HG03571 (cell line): ENCODE results near the gene HDAC8.

Experiments used
- ATAC-seq: cut with Tn5 transposase; IDR thresholded peaks from one replicate; pipeline ENCODE4 v1.9.1; 2021; ENCODE audit not compliant: unreplicated experiment

HDAC8 gene

DNA sequence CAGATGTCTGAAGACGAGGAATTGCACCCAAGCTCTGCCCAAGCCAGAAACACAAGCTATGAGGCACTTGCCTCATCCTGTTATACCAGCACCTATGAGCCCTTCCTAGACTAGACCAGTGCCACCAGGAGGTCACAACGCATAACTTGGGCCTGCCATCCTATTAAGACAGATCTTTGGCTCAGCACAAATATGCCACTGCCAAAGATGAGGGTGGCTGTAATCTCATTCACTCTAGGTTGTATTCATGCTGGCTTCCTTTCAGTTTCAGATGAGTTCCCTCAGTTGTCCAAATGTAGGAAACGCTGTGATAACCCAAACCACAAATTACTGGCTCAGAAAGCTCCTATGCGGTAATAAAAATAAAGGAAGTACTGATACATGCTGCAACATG, 190.4 kb downstream of the HDAC8 start:
- ATAC-seq: no peak

DNA sequence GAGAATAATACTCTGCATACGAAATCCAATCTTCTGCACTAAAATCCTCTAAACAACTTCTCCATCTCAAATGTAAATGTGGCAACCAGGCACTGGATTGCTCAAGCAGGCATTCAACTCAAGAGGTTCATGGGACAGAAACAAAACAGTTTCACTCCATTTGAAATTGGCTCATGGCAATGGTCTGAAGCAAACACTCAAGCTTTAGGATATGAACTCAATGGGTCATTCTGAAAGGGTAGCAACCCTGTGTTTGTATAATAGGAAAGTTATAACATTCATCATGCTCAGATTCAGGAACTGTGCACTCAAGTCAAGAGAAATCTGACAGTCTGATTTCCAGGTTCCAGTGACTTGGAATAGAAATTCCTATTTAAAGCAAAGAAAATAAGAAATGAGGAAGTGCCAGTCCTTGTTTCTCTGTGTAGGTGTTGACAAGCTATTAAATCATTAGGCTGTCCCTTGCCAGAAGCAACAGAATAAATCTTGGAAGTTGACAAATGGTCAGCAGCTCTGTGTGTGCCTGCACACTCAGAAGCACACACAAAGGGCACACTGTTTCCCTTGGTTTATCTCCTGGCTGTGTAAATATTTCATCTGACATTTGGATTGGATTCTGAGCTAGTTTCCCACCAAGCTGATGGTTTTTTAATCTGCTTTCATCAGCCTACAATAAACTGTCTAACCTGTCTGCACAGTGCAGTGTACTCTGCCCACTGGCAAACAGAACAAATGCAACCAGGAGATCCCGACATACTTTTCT, 191.0 kb downstream of the HDAC8 start:
- no peak for ATAC-seq

DNA sequence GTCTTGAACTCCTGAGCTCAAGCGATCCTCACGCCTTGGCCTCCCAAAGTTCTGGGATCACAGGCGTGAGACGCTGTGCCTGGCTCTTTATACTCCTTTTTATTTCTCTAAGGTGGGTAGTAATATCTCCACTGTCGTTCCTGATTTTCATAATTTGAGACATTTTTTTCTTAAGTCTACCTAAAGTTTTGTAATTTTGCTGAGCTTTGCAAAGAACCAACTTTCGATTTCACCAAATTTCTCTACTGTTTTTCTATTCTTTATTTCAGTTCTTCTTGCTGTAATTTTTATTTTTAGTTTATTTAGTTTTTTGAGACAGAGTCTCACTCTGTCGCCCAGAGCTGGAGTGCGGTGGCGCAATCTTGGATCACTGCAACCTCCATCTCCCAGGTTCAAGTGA, 196.5 kb downstream of the HDAC8 start:
- ATAC-seq: no peak

DNA sequence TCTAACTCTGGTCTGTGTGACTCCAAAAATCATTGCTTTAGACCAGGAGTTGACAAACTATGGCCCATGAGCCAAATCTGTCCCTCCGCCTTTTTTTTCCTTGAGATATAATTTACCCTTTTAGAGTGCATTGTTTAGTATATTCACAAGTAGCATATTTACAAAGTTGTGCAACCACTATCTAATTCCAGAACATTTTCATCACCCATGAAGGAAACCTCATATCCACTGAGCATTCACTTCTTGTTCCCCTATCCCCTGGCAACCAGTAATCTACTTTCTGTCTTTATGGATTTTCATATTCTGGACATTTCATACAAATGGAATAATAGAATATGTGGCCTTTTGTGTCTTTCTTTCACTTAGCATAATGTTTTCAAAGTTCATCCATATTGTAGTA, 199.5 kb downstream of the HDAC8 start:
- ATAC-seq: no peak

DNA sequence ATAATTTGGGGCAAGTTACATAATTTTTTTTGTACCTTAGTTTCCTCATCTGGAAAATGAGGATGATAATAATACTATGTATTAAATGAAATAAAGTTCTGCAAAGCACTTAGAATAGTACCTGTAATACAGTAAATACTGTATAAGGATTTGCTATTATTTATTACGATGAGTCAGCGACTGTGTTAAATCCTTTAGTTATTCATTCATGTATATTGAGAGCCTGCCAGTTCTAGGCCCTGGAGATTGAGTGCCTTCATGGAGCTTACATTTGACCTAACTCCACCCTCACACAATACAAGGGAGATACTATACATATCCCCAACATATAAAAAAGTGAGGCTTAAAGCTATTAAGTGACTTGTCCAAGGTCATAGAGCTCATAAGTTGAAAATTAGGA, 199.9 kb downstream of the HDAC8 start:
- no peak for ATAC-seq

DNA sequence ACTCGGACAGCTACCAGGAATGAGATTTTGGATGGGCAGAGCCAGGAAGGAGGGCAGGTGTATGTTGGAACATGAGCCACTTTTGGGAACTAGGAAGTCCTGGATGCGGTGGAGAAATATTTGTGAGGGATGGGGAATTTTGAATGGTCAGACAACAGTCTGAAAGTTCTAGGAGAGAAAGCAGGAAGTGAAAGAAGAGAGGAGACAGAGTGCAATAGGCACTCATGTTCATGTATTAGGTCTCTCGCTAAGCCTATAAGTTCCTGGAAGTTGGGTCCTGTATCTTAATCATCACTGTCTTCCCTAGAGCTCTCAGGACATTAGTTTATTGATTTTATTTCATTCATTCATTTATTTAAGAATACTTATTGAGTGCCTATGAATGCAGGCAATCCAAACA, 201.2 kb downstream of the HDAC8 start:
- no peak for ATAC-seq

DNA sequence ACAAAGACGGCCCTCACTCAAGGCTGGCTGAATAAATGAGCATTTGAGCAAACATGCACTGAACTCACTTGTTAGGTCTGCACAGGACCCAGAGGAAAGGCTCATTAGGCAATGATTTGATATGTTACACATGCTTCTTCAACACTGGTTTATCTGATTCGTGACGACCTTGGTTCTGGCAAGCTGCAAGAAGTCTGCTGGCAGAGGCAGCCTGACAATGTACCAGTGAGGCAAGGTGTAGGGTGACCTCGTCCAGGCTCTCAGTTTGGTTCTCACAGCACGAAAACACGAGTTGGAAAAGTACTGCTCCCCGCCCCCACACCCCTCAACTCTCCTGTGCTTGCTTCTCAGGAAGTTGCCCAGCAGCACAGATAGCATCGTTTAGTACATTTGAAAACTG, 203.8 kb downstream of the HDAC8 start:
- no peak for ATAC-seq

DNA sequence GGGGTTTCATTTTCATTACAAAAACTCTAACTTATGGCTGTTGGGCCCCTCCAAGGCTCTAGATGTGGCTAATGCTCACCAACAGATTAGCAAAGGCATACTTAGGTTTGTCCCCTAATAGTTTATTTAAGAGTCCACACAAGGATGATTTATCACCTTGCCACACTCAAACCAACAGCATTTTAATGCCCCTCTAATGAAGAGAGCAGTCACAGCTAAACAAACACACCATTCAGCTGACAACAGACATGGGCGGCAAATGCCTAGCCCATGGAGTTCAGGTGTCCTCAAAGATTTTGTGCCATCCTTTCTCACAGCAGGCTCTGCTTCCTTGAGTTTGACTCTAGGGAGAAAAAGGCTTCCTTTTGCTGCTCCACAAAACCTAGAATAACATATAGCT, 205.1 kb downstream of the HDAC8 start:
- ATAC-seq: no peak

DNA sequence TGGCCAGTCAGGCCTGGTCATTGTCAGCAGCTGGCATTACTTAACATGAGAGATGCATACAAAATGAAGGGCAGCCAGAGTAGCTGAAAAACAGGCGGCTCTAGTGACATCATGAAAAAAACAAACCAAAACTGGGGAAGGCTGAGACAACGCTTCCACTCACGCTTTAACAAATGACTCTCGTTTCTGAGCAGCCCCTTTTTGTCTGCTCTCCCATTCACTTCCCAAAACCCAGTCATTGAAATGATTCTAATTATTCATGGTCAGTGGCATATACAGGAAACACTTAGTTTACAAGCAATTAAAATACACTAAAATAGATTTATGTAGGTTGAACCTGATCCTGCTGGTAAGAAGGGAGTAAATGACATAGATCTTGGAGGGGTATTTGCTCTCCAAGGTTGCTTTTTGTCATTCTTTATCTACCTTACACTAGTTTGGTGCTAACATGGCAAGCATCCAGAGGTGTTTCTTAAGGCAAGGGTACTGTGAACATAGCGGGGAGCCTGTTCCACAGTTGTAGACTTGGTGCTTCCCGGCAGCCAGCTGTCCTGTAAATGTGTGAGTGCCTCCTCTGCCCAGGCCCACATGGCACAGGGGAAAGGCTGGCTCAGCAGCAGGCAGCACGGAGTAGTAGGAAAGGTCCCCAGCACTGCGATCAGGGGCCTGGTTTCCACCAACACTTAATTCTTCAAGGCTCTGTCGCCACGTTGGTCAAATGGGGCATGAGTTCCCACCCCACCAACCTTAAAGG, 205.8 kb downstream of the HDAC8 start:
- ATAC-seq: no peak

DNA sequence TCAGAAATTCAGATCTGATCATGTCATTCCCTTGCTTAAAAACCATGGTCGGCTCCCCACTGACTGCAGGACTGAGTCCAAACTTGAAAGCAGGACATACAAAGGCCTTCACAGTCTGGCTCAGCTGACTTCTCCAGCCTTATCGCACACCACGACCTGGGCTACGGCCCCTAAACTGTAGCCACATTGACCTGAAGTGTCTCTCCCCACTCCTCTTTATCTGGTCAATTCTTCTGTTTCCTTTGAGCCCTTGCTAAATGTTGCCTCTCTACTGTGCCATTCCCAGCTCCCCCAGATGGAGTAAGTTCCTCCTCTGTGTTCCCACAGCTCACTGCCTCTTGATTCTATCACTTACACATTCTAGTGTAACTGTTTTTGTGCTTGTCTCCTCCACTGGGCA, 206.5 kb downstream of the HDAC8 start:
- ATAC-seq: no peak

DNA sequence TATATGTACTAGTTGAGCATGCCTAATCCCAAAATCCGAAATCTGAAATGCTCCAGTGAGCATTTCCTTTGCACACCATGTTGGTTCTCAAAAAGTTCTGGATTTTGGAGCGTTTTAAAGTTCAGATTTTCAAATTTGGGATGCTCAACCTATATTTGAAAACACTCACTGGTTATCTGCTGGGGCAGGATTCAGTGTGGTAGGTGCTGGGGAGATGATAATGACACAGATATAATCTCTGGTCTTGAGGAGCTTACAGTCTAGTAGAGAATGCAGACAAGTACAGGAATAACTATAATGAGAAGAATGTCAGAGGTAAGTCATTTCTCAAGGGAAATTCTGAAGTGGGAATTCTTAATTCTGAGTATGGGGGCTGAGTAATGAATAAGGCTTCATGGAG, 207.5 kb downstream of the HDAC8 start:
- ATAC-seq: no peak

DNA sequence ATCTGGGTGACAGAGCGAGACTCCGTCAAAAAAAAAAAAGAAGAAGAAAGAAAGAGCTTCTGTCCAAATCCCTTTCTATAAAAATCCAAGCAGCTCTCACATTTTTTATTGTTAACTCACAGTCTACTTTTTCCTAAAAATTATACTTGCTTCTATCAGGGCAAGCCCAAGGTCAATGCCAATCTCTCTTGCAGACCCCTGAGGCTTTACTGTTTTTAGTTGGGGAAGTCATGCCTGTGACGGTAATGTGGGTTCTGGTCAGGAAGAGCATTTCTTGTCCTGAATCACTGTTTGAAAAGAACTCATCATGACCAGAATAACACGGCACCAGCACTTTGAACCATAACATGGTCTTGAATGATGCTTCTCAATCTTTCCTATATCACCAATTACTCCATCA, 212.3 kb downstream of the HDAC8 start:
- ATAC-seq: no peak

DNA sequence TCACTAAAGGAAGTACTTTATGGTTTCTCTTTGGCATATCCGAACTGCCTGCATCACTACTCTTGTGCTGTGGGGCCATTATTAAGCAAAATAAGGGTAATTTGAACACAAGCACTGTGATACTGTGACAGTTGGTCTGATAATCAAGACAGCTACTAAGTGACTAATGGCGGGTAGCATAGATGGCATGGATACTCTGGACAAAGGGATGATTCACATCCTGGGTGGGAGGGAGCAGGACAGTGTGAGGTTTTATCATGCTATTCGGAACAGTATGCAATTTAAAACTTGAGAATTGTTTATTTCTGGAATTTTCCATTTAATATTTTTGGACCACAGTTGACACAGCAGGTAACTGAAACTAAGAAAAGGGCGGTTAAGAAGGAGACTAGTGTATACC, 214.3 kb downstream of the HDAC8 start:
- ATAC-seq: no peak

DNA sequence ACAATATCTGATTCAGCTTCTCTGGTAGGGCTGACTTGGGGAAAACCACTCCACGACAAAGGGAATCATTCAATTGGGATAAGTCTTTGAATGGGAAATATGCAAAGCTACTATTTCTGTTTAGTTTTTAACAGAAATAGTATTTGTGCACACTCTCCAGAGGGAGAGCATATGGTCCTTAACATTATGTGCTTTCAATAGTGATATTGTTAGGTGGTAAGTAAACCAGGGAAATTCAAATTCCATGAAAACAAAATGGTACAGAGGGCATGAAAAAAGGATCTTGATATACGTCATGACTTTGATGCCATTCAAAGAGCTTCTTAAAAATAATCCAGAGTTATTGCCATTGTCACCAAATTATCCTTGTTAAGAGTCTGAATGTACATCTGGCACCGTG, 219.9 kb downstream of the HDAC8 start:
- ATAC-seq: no peak

DNA sequence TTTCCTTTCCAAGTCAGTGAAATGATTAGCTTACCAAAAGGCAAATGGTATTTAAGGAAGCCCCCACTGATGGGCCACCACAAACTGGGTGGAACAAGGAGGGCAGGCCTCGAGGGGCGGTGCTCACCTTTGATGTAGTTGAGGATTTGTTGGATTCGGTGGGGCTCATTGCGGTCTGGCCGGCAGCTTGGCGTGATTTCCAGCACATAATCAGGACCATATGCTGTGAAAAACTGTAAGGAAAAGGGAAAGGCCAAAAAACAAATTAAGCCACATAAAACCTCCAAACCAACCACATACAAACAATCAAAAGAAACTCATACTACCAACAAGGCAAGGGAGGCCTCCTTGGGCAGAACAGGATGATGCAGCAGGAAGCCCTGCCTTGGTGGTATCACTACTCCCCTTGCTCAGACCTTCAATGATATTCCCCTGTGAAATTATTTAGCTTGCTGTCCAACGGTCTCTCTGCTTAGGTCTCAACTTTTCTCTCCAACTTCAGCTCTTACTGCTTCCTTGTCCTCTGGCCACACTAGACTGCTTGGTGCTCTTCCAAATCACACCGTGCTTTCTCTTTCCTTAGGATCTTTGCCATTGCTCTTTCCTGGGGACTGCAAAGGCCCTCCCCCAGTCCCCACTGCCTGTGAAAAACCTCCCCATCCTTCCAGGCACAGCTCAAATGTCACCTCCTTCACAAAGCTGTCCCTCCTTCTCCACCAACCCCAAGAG, 220.9 kb downstream of the HDAC8 start:
- no peak for ATAC-seq

DNA sequence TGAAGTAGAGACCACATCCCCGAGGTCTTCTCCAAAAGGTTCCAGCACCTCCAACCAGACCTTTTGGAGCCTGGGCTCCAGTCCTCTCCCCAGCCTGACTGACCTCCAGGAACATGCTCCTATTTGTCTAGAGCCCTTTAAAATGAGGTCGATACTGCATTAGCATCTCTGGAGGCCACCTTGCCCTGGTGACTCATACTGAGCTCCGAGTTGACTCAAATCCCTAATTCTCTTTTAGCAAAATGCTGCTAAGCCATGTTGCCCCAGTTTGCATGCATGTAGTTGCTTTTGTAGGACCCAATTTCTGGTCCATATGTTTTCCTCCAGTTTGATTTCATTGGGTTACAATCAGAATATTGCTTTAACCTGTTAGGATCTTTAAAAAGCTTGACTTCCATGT, 223.5 kb downstream of the HDAC8 start:
- peak; percentile 75 for ATAC-seq

DNA sequence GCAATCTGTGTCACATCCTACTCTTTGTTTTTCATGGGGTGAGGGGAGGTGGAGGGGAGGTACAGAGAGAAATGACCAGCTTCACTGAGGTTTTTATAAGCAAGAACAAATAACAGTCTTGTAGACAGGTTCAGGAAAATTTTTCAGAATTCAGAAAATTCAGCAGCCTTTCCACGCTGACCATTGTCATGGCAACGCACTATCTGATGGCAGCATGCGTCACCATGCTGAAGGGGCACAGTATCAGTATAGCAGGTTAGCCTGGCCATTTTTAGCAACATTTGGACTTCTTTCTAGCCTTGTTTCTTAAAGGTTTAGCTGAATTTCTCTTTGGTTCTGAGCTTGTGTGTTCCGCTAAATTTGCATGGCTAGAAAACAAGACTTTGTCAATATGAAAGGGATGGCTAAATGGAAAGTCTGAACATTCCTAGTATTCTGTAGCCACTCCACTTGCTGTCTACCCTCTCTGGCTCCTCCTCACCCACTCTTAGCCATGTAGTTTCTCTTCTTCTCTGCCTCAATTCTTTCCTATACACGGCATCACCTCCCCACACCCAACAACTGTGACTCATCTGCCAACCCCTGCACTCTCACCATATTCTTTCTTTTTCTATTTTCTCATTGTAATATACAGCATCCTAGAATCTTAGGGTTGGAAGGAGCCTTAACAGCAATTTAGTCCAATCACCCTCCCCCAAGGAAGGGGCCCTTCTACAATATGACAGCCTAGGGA, 224.2 kb downstream of the HDAC8 start:
- ATAC-seq: no peak

DNA sequence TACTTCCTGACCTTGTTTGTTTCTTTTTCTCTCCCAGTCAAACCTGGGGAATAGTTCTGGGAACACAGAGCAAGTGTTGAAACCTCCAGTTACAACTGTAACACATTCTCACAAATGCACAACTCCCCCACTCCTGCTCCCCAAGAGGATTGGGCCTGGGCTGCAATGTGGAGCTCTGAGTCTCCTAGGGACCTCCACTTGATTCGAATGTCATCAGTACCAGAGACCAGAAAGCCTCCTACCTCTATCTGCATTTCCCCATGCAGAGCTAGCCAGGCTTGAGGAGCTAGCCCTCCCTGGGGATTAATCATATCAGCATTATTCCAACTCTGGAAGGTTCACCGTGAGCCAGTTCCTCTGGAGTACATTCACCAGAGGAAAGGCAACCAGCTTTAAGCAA, 225.3 kb downstream of the HDAC8 start:
- no peak for ATAC-seq

DNA sequence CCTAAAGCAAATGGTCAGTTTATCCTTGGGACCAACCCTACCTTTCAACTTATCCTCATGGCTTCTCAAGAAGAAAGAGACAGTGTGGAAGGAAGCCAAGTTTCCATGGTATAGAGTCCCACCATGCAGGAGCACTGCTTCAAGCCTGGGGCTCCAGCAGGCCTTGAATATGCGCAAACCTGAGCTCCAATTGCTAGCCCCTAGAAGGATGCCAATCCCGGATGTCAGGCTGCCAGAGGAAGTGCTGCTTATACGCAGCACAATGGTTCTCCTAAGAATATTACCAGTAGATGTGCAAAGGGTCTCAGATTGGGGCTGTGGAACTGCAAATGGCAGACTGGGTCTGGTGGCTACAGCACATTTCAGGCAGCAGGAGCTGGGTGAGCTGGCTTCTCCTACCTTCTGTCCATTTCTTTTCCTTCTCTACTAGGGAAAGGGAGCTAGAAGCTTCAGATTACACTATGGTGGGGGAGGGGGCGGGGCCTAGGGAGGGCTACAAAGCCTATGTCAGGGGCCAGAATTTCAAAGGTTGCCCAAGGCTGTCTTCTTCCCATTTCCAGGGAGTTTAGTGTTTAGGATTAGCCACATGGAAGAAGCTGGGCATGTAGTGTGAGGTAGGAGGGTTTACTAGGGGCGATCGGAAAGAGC, 226.2 kb downstream of the HDAC8 start:
- no peak for ATAC-seq

DNA sequence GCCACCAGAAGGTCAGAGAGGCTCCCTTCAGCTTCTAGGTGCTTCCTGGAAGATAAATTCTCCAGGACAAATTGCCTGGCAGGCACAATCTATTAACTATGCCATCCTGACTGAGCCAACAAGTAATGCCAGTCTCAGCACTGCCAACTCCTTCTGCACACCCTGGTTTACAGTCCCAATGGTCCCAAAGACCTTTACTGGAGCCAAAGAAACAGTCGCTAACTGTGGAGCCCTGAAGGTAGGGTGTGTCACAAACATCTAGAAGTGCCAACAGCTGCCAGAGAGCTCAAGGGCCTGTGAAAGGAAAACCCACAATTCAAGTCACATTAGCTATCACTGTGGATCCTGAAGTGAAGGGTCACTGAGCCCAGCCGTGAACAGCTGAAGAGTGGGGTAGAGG, 232.0 kb downstream of the HDAC8 start:
- no peak for ATAC-seq

DNA sequence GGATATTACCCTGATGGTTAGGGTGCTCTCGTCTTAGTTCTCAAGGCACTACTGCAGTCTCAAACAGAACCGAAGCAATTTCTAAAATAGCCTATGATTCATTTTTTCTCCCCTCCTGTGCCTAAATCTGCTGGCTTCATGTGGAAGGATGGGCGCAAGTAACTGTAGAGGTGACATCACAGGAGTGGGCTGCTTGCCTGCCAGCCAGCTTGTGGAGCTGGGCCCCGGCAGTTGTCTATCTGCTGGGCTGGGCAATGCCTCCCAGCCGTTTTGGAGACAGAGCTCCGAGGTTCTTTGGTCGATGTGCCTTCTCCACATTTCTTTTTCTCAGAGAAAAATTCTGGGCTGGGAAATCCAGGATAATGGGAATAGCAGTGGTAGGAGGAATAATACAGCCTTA, 232.6 kb downstream of the HDAC8 start:
- no peak for ATAC-seq
